Fibroblast of villous mesenchyme (primary cell): ENCODE results near the gene SIPA1L2. TPM values are rescaled to one million over a fixed set of nuclear protein-coding genes. Genes with fewer than 3 reads are reported as not detected.

Experiments used
- DNase-seq: peaks from one replicate; pipeline ENCODE4 v3.0.0-alpha.2; 2010; ENCODE audit warnings: low read depth
- H3K4me3 ChIP-seq: 2 replicates; pipeline ENCODE4 v1.5.1; 2011; ENCODE audit warnings: low read depth, mild to moderate bottlenecking, low read length
- total RNA-seq: library from RNA; depleted of rRNA; stranded (reverse); fragments of >200 nt; gene quantifications from 2 replicates; pipeline ENCODE4 v1.2.3, GENCODE V29; 2012
- TF ChIP-seq, protein P1 (sequence below): IDR thresholded peaks from 2 replicates; pipeline ENCODE4 v1.5.1; 2012; ENCODE audit warnings: low read depth, mild to moderate bottlenecking, low read length; ENCODE audit not compliant: insufficient read depth

Gene SIPA1L2
- total RNA-seq, 1 donor: 5.6 TPM

- DNase-seq: no peak
- H3K4me3 ChIP-seq: no peak overlapping the region
- TF ChIP-seq, protein P1, sequence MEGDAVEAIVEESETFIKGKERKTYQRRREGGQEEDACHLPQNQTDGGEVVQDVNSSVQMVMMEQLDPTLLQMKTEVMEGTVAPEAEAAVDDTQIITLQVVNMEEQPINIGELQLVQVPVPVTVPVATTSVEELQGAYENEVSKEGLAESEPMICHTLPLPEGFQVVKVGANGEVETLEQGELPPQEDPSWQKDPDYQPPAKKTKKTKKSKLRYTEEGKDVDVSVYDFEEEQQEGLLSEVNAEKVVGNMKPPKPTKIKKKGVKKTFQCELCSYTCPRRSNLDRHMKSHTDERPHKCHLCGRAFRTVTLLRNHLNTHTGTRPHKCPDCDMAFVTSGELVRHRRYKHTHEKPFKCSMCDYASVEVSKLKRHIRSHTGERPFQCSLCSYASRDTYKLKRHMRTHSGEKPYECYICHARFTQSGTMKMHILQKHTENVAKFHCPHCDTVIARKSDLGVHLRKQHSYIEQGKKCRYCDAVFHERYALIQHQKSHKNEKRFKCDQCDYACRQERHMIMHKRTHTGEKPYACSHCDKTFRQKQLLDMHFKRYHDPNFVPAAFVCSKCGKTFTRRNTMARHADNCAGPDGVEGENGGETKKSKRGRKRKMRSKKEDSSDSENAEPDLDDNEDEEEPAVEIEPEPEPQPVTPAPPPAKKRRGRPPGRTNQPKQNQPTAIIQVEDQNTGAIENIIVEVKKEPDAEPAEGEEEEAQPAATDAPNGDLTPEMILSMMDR: no peak
Measured at GRCh38 chr1:232644209-232644608, 14.3 kb upstream of the SIPA1L2 start.

DNA sequence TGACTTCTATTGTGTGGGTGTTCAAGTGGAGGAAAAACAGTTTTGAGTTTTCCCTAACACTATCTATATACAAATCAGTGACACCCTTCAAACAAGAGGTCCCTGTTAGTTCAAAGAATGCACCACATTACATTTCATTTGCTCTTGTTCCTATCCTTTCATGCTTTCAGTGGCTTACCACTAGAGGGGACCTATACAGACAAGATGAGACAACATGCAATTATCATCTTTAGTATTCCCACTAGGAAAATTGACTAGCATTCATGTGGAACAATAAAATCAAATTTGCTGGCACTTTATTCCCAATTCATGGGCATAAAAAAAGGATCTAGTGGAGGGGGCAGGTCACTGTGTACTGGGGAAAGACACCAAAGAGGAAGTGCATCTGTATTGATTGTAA lies 13.3 kb upstream of the SIPA1L2 start:
- no peak for DNase-seq
- TF ChIP-seq, protein P1: peak; percentile 32
- H3K4me3 ChIP-seq: no peak overlapping the region

DNA sequence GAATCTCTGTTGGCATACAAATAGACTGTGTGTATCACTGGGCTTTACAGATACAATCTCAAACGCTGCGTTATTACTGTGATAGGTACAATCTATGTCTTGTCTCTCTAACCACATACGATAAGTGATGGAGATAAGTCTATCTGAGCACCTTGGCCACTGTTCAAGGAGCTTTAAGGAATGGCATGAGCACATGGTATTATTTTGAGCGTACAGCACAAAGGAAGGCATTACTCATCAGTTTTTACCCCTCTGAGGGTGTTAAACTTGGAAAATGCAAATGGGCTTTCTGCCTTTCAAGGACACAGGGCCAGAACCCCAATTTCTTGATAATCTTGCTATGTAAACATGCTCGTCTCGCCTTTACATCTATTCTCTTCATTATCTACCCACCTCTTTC lies 11.6 kb upstream of the SIPA1L2 start:
- no peak overlapping the region for H3K4me3 ChIP-seq
- TF ChIP-seq, protein P1: no peak
- DNase-seq: no peak

DNA sequence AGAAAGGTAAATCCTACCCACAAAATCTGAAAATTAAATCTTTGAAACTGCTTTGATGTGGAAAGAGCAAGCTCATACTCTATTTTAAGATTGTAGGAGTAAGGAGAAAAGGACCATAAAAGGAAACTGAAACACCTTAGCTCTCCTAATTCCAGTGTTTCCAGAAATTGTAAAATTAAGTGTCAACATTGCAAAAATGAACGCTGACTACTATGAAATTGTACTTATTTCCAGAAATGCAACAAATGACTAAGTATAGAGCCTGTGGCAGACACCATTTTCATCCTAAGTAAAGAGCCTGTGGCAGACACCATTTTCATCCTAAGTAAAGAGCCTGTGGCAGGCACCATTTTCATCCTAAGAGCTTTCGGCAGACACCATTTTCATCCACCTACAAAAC lies 6.9 kb upstream of the SIPA1L2 start:
- TF ChIP-seq, protein P1: no peak
- no peak overlapping the region for H3K4me3 ChIP-seq
- DNase-seq: no peak

GRCh38 chr1:232635778-232636356 lies 5.9 kb upstream of the SIPA1L2 start:
- peak; percentile 65 for DNase-seq
- TF ChIP-seq, protein P1: peak; percentile 70
- no peak overlapping the region for H3K4me3 ChIP-seq

GRCh38 chr1:232635279-232635678 lies 5.3 kb upstream of the SIPA1L2 start:
- TF ChIP-seq, protein P1: no peak
- no peak overlapping the region for H3K4me3 ChIP-seq
- DNase-seq: no peak

DNA sequence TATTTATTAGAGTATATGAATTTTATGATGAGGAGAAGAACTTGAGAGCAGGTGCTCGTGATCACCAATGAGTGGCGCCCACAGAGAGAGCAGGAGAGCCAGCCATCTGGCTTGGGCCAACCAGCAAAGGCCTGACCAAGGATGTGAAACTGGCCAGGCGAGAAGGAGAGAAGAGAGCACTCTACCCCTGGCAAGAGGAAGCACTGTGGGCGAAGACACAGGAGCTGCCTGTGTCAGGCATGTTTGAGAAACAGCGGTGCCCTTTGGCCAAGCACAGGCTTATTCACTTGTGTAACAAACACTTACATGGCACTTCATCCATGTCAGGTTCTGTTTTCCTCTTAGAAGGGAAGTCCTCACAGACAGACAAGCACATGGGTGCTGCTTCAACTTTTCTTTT lies 4.2 kb upstream of the SIPA1L2 start:
- no peak overlapping the region for H3K4me3 ChIP-seq
- TF ChIP-seq, protein P1: no peak
- DNase-seq: no peak
